Prostate gland (tissue), 2 donors: ENCODE data around the gene CDK5RAP2. TPM values are rescaled to one million over a fixed set of nuclear protein-coding genes. Genes with fewer than 3 reads are reported as not detected.
"Not testable (repeated sequence)": the region's sequence is repeated elsewhere in the genome, so short reads cannot be mapped to it uniquely, and the experiment has no call there.

Experiments used
- DNase-seq: peaks from one replicate; pipeline ENCODE4 v3.0.0-alpha.2; 2019; ENCODE audit warnings: low spot score
- H3K27ac ChIP-seq, 2 donors: fragments of 200-600 bp; sonication (generic); 2 replicates each; pipeline ENCODE4 v1.5.1; 2017 to 2019
- H3K27me3 ChIP-seq: fragments of 200-600 bp; sonication (generic); replicated peaks from 2 replicates; pipeline ENCODE4 v1.5.1; 2019; ENCODE audit not compliant: insufficient read depth
- H3K36me3 ChIP-seq, 2 donors: fragments of 200-600 bp; sonication (generic); 1 replicate in 1 of 2; 2 replicates in 1 of 2; pipeline versions ENCODE4 v1.5.1 to v1.8.1; 2017 to 2019
- H3K4me1 ChIP-seq: fragments of 200-600 bp; sonication (generic); replicated peaks from 2 replicates; pipeline ENCODE4 v1.5.1; 2019
- H3K4me3 ChIP-seq, 2 donors: fragments of 200-600 bp; sonication (generic); 2 replicates each; pipeline ENCODE4 v1.5.1; 2017 to 2019
- H3K9me3 ChIP-seq: fragments of 200-600 bp; sonication (generic); 2 replicates; pipeline ENCODE4 v1.5.1; 2017
- POLR2A ChIP-seq: fragments of 450-650 bp; IDR thresholded peaks from one replicate; pipeline ENCODE4 v1.6.1; 2016; ENCODE audit warnings: antibody characterized with exemption, mild to moderate bottlenecking
- POLR2AphosphoS5 ChIP-seq: sonication (generic); formaldehyde crosslinking; IDR thresholded peaks from one replicate; pipeline ENCODE4 v1.6.1; 2017; ENCODE audit warnings: antibody characterized with exemption
- WGBS: methylation state at CpG from one replicate; pipeline ENCODE4 v1.1.5; 2018; 5-methylcytosine and 5-hydroxymethylcytosine counted together
- intact Hi-C: fragments of 100-400 bp; cut with DNase I; formaldehyde crosslinking; loops from one replicate; pipeline ENCODE4 v1.14.2; 2022
- total RNA-seq, 2 donors: library from RNA; depleted of rRNA; stranded (reverse); fragments of >200 nt; gene quantifications; one replicate each; pipeline ENCODE4 v1.1.0, GENCODE V29; 2016
- TF ChIP-seq, protein P1 (sequence below), 4 experiments: fragments of 200-600 bp in 2 of 4; fragments of 450-650 bp in 2 of 4; sonication (generic) in 2 of 4; IDR thresholded peaks; 1 replicate in 3 of 4; 2 replicates in 1 of 4; pipeline ENCODE4 v1.5.1; 2016 to 2019; ENCODE audit warnings: antibody characterized with exemption in 4 of 4, mild to moderate bottlenecking in 2 of 4, moderate library complexity in 2 of 4

CDK5RAP2 gene
- total RNA-seq, 2 donors from 2014 or later, result 48.6 to 54.1 TPM

DNA sequence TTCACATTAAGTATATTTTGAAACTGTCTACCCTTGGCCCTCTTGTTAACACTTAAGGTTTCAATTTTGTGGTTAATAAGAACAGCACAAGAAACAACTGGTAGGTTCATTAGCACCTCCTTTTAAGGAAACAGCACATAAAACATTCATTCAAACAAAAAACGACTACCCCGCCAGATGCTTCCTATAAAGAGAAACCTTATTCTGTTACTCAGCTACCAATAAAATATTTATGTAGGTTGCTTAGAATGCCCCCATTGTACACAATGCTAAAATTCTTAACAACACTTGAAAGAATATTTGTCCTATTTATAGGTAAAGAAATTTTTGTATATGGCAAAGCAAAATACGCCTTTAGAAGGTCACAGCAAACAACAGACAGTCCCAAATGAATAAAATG is 23.2 kb downstream of the CDK5RAP2 start:
- H3K27me3 ChIP-seq, result no peaks in the 10 kb centered on the region
- WGBS, result 66% methylated on average over 3 of the region's 3 CpGs
- no peak for DNase-seq
- H3K36me3 ChIP-seq, result no peaks in the 10 kb centered on the region
- H3K9me3 ChIP-seq, result no peaks in the 10 kb centered on the region
- no peak overlapping the region for H3K27ac ChIP-seq
- intact Hi-C loops, result no loop called here
- H3K4me3 ChIP-seq, result no peak overlapping the region
- H3K4me1 ChIP-seq, result no peaks in the 10 kb centered on the region
- TF ChIP-seq POLR2A (no peak), POLR2AphosphoS5 (no peak)
- TF ChIP-seq, protein P1, sequence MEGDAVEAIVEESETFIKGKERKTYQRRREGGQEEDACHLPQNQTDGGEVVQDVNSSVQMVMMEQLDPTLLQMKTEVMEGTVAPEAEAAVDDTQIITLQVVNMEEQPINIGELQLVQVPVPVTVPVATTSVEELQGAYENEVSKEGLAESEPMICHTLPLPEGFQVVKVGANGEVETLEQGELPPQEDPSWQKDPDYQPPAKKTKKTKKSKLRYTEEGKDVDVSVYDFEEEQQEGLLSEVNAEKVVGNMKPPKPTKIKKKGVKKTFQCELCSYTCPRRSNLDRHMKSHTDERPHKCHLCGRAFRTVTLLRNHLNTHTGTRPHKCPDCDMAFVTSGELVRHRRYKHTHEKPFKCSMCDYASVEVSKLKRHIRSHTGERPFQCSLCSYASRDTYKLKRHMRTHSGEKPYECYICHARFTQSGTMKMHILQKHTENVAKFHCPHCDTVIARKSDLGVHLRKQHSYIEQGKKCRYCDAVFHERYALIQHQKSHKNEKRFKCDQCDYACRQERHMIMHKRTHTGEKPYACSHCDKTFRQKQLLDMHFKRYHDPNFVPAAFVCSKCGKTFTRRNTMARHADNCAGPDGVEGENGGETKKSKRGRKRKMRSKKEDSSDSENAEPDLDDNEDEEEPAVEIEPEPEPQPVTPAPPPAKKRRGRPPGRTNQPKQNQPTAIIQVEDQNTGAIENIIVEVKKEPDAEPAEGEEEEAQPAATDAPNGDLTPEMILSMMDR (IDR thresholded peaks at IDR 0.05), result no peak

DNA sequence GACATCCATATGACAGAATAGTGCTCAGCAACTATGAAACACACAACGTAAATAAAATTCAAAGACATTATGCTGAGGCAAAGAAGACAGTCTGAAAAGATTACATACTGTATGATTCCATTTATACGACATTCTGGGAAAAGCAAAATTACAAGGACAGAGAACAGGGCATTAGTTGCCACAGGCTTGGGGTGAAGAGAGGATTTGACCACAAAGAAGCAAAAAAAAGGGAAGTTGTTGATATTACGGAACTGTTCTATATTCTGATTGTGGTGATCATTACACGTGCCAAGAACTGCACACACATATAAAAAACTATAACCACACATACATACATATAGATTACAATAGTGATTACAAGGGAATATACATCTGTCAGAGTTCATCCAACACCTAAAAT is 24.1 kb downstream of the CDK5RAP2 start:
- Histone ChIP-seq H3K9me3 (no peaks in the 10 kb centered on the region), H3K27ac (no peak overlapping the region), H3K27me3 (no peaks in the 10 kb centered on the region), H3K4me3 (no peak overlapping the region), H3K4me1 (no peaks in the 10 kb centered on the region), H3K36me3 (no peaks in the 10 kb centered on the region)
- TF ChIP-seq, protein P1 (IDR thresholded peaks at IDR 0.05), result no peak
- TF ChIP-seq POLR2AphosphoS5 (no peak), POLR2A (no peak)
- intact Hi-C loops, result no loop called here
- DNase-seq, result no peak
- WGBS, result 89% methylated on average over 4 of the region's 4 CpGs

DNA sequence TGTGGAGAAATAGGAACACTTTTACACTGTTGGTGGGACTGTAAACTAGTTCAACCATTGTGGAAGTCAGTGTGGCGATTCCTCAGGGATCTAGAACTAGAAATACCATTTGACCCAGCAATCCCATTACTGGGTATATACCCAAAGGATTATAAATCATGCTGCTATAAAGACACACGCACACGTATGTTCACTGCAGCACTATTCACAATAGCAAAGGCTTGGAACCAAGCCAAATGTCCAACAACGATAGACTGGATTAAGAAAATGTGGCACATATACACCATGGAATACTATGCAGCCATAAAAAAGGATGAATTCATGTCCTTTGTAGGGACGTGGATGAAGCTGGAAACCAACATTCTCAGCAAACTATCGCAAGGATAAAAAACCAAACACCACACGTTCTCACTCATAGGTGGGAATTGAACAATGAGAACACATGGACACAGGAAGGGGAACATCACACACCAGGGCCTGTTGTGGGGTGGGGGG is 27.7 kb downstream of the CDK5RAP2 start:
- intact Hi-C loops, H3K4me1 ChIP-seq, H3K4me3 ChIP-seq, H3K36me3 ChIP-seq, H3K9me3 ChIP-seq, H3K27me3 ChIP-seq, H3K27ac ChIP-seq, DNase-seq: not testable (repeated sequence)
- WGBS, result 98% methylated on average over 6 of the region's 7 CpGs

DNA sequence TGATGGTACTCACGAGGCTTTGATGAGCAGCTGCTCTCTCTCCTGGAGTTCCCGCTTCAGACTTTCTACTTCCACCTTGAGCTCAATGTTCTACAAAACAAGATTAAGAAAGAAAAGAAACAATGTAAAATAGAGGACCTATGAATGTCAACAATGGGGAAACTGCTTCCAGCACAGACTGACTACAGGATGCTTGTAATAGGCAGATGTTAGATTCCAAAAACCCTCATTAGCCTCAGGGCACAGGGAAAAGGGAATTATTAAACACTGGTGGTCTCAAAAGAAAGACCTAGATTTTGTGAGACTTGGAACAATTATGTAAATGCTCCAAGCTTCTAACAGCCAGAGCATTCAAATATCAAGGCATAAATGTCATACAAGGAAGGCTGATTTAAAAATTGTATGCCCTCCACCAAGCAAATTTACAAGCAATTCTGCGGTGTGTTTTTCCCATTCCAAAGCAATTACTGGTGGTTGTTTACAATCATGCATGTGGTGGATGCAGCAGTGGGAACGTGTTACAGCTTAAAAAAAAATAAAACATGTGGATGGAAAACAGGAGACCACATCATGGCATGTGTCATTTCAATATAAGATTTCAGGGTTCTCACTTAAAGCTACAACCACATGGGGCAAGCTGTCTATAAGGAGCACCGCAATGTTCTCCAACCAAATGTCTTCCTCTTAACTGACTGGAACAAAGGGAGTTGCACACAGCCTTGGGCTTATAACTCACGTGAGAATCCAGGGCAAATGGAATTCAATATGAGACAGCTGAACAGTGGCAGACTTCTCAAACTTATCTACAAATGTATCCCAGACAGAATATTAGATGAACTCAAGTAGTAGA is 34.0 kb downstream of the CDK5RAP2 start:
- TF ChIP-seq POLR2AphosphoS5 (no peak), POLR2A (no peak)
- TF ChIP-seq, protein P1 (IDR thresholded peaks at IDR 0.05), result no peak
- H3K27me3 ChIP-seq, result no peaks in the 10 kb centered on the region
- H3K36me3 ChIP-seq, result peaks cover 0 to 7% of the 10 kb centered on the region in 2 donors
- intact Hi-C loops, result no loop called here
- H3K9me3 ChIP-seq, result no peaks in the 10 kb centered on the region
- no peaks in the 10 kb centered on the region for H3K4me1 ChIP-seq
- 89% methylated on average over 6 of the region's 6 CpGs for WGBS
- H3K4me3 ChIP-seq, result no peak overlapping the region
- H3K27ac ChIP-seq, result no peak overlapping the region
- DNase-seq, result no peak

DNA sequence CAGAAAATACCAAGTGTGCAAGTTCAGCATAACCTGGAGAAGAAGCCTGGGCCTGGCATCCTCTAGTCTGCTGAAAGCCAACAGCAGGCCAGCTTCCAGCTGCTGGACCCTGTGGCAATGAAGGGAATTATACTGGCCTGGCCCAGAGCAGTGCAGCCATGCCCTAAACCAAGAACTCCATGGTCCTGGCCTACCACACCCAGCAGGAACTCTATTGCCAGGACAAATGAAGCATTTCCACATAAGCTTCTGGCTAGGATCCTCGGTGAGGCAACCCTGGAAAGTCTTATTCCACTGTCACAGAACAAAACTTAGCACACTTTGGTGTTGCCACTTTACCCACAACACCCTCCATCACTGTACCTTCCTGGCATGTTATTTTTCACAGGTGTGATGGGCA is 35.5 kb downstream of the CDK5RAP2 start:
- H3K36me3 ChIP-seq, result peaks cover 0 to 7% of the 10 kb centered on the region in 2 donors
- TF ChIP-seq POLR2AphosphoS5, result no peak

More for the DNA sequence above, 35.5 kb downstream of the CDK5RAP2 start:
- intact Hi-C loops, result no loop called here
- 100% methylated on average over 1 of the region's 1 CpG for WGBS
- Histone ChIP-seq H3K4me1 (no peaks in the 10 kb centered on the region), H3K4me3 (no peak overlapping the region), H3K9me3 (no peaks in the 10 kb centered on the region), H3K27me3 (no peaks in the 10 kb centered on the region), H3K27ac (no peak overlapping the region)
- DNase-seq, result no peak
